Neural cell (in vitro differentiated cells): Measurements from ENCODE around the gene RAP1A. TPM values are rescaled to one million over a fixed set of nuclear protein-coding genes. Genes with fewer than 3 reads are reported as not detected.

ENCODE experiments used
- H2AFZ ChIP-seq: fragments of 200-600, 300-800 bp; sonication (generic), shearing (Covaris generic); 2 replicates; pipeline ENCODE4 v1.6.0; 2014; ENCODE audit warnings: low read depth, mild to moderate bottlenecking, antibody characterized with exemption, low read length, moderate library complexity
- H3F3A ChIP-seq: fragments of 200-600 bp; shearing (Covaris generic); 2 replicates; pipeline ENCODE4 v1.6.1; 2016; ENCODE audit warnings: mild to moderate bottlenecking, moderate library complexity, mixed read lengths, antibody characterized with exemption, low read length; ENCODE audit not compliant: insufficient read depth, poor library complexity, severe bottlenecking
- H3K27ac ChIP-seq: fragments of 200-600, 300-800 bp; sonication (generic), shearing (Covaris generic); 2 replicates; pipeline ENCODE4 v1.5.1; 2014; ENCODE audit warnings: mild to moderate bottlenecking, low read length, moderate library complexity
- H3K27me3 ChIP-seq: fragments of 300-800, 200-600 bp; sonication (generic), shearing (Covaris generic); 2 replicates; pipeline ENCODE4 v1.6.0; 2014; ENCODE audit warnings: mild to moderate bottlenecking, low read depth, low read length, moderate library complexity; ENCODE audit not compliant: insufficient read depth
- H3K36me3 ChIP-seq: fragments of 300-800, 200-600 bp; sonication (generic), shearing (Covaris generic); 2 replicates; pipeline ENCODE4 v1.5.1; 2014; ENCODE audit warnings: mild to moderate bottlenecking, antibody characterized with exemption, low read length, moderate library complexity; ENCODE audit not compliant: insufficient read depth
- H3K4me2 ChIP-seq: fragments of 300-800, 200-600 bp; sonication (generic), shearing (Covaris generic); 2 replicates; pipeline ENCODE4 v1.6.0; 2014; ENCODE audit warnings: mild to moderate bottlenecking, low read length
- H3K4me3 ChIP-seq: fragments of 300-800, 200-600 bp; sonication (generic), shearing (Covaris generic); 2 replicates; pipeline ENCODE4 v1.5.1; 2014; ENCODE audit warnings: mild to moderate bottlenecking, low read length, moderate library complexity
- H3K79me2 ChIP-seq: fragments of 200-600 bp; shearing (Covaris generic); replicated peaks from 2 replicates; pipeline ENCODE4 v1.6.0; 2014; ENCODE audit warnings: mild to moderate bottlenecking, low read length, moderate library complexity; ENCODE audit not compliant: insufficient read depth
- H3K9ac ChIP-seq: fragments of 300-800, 200-600 bp; sonication (generic), shearing (Covaris generic); 2 replicates; pipeline ENCODE4 v1.6.1; 2016; ENCODE audit warnings: mild to moderate bottlenecking, low read length, mixed read lengths
- H3K9me2 ChIP-seq: fragments of 200-600 bp; shearing (Covaris generic); 2 replicates; pipeline ENCODE4 v1.6.1; 2016; ENCODE audit warnings: mild to moderate bottlenecking, low read length, mixed read lengths; ENCODE audit not compliant: insufficient read depth
- H3K9me3 ChIP-seq: fragments of 200-600, 300-800 bp; sonication (generic), shearing (Covaris generic); 2 replicates; pipeline ENCODE4 v1.6.1; 2016; ENCODE audit warnings: mild to moderate bottlenecking, mixed run types, low read length, moderate library complexity, mixed read lengths
- H4K20me1 ChIP-seq: fragments of 200-600 bp; shearing (Covaris generic); 2 replicates; pipeline ENCODE4 v1.6.1; 2016; ENCODE audit warnings: mild to moderate bottlenecking, mixed run types; ENCODE audit not compliant: insufficient read depth
- EP300 ChIP-seq: fragments of 450-650 bp; conservative IDR thresholded peaks from 2 replicates; pipeline ENCODE4 v1.6.1; 2014; ENCODE audit warnings: antibody characterized with exemption, mild to moderate bottlenecking, moderate library complexity; ENCODE audit not compliant: poor library complexity, severe bottlenecking
- EZH2 ChIP-seq: fragments of 200-600, 300-800 bp; shearing (Covaris generic), sonication (generic); IDR thresholded peaks from 2 replicates; pipeline ENCODE4 v1.6.1; 2014; ENCODE audit warnings: antibody characterized with exemption, low read length, borderline replicate concordance, mild to moderate bottlenecking; ENCODE audit not compliant: insufficient read depth, poor library complexity, severe bottlenecking
- MXI1 ChIP-seq: fragments of 450-650 bp; conservative IDR thresholded peaks from 2 replicates; pipeline ENCODE4 v1.6.1; 2014; ENCODE audit warnings: antibody characterized with exemption, mild to moderate bottlenecking; ENCODE audit not compliant: poor library complexity, severe bottlenecking
- POLR2AphosphoS5 ChIP-seq: IDR thresholded peaks from 2 replicates; pipeline ENCODE4 v1.6.1; 2012
- RAD21 ChIP-seq: fragments of 450-650 bp; conservative IDR thresholded peaks from 2 replicates; pipeline ENCODE4 v1.6.1; 2014; ENCODE audit warnings: antibody characterized with exemption, mild to moderate bottlenecking, moderate library complexity
- SMC3 ChIP-seq: fragments of 450-650 bp; conservative IDR thresholded peaks from 2 replicates; pipeline ENCODE4 v1.6.1; 2014; ENCODE audit warnings: antibody characterized with exemption, mild to moderate bottlenecking, moderate library complexity; ENCODE audit not compliant: poor library complexity
- TAF1 ChIP-seq: IDR thresholded peaks from 2 replicates; pipeline ENCODE4 v1.6.1; 2012; ENCODE audit warnings: low read depth
- polyA plus RNA-seq: library from polyadenylated mRNA; depleted of rRNA; stranded (reverse); fragments of >200 nt; gene quantifications from 2 replicates; pipeline ENCODE4 v1.2.3, GENCODE V29; 2014
- TF ChIP-seq, protein P1 (sequence below): IDR thresholded peaks from 2 replicates; pipeline ENCODE4 v1.6.1; 2012; ENCODE audit warnings: borderline replicate concordance
- TF ChIP-seq, protein P2 (sequence below): fragments of 450-650 bp; IDR thresholded peaks from 2 replicates; pipeline ENCODE4 v1.5.1; 2014; ENCODE audit warnings: antibody characterized with exemption, mild to moderate bottlenecking, moderate library complexity; ENCODE audit not compliant: poor library complexity, severe bottlenecking

The RAP1A gene
- polyA plus RNA-seq, 1 donor from 2014 or later, result 28.7 TPM

DNA sequence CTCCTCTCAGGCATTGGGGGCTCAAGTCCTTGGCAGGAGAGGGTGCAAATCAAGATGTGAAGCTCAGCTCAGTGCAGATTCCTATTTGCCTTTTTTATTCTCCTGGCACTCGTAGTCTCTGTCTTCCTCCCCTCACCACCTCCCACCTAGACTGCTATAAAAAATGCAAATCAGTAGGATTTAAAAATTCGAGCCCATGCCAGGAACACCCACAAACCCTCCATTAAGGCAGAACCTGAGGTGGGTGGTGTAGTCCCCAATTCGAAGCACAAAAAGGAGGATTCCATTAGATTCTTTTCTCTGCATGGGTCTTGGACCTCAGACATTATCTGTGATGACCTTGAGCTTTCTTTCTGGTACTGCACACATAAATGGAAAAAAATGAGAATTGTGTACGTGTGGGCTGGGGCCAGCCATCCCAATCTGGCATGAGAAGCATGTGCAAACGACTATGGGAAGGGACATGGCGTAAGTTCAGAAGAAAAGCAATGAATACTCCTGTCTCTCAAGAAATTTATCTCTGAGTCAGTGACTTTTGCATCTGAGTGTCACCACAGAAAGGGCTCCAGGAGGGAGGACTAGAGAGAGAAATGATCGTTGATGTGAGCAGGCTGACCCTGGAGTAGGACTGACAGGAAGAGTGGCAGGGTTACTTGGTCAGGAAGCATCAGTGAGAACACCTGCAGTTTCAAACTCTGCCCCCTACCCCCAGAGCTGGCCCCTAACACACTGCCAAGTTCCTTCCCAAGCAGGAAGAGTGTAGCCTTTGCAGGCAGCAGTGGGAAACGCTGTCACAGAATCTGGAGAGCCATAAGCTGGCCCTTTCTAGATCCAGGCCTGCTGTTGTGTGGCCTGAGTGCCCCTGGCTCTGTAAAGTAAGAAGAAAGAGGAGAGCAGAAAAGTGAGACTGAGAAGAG is 117.9 kb downstream of the RAP1A start:
- Histone ChIP-seq H3K27me3 (peaks cover 3% of the 10 kb centered on the region), H3K9ac (peak overlapping the region; percentile 73), H3K9me2 (no peaks in the 10 kb centered on the region), H3K27ac (no peak overlapping the region), H3K4me3 (peak overlapping the region; percentile 86), H4K20me1 (no peaks in the 10 kb centered on the region), H3F3A (no peaks in the 10 kb centered on the region), H3K4me2 (no peak overlapping the region), H3K36me3 (no peaks in the 10 kb centered on the region), H3K79me2 (no peaks in the 10 kb centered on the region), H2AFZ (no peak overlapping the region), H3K9me3 (no peaks in the 10 kb centered on the region)
- no peak for TF ChIP-seq EZH2
- TF ChIP-seq TAF1, result no peak
- TF ChIP-seq RAD21, result no peak
- TF ChIP-seq, protein P1, sequence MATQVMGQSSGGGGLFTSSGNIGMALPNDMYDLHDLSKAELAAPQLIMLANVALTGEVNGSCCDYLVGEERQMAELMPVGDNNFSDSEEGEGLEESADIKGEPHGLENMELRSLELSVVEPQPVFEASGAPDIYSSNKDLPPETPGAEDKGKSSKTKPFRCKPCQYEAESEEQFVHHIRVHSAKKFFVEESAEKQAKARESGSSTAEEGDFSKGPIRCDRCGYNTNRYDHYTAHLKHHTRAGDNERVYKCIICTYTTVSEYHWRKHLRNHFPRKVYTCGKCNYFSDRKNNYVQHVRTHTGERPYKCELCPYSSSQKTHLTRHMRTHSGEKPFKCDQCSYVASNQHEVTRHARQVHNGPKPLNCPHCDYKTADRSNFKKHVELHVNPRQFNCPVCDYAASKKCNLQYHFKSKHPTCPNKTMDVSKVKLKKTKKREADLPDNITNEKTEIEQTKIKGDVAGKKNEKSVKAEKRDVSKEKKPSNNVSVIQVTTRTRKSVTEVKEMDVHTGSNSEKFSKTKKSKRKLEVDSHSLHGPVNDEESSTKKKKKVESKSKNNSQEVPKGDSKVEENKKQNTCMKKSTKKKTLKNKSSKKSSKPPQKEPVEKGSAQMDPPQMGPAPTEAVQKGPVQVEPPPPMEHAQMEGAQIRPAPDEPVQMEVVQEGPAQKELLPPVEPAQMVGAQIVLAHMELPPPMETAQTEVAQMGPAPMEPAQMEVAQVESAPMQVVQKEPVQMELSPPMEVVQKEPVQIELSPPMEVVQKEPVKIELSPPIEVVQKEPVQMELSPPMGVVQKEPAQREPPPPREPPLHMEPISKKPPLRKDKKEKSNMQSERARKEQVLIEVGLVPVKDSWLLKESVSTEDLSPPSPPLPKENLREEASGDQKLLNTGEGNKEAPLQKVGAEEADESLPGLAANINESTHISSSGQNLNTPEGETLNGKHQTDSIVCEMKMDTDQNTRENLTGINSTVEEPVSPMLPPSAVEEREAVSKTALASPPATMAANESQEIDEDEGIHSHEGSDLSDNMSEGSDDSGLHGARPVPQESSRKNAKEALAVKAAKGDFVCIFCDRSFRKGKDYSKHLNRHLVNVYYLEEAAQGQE, result no peak
- no peak for TF ChIP-seq POLR2AphosphoS5
- TF ChIP-seq, protein P2, sequence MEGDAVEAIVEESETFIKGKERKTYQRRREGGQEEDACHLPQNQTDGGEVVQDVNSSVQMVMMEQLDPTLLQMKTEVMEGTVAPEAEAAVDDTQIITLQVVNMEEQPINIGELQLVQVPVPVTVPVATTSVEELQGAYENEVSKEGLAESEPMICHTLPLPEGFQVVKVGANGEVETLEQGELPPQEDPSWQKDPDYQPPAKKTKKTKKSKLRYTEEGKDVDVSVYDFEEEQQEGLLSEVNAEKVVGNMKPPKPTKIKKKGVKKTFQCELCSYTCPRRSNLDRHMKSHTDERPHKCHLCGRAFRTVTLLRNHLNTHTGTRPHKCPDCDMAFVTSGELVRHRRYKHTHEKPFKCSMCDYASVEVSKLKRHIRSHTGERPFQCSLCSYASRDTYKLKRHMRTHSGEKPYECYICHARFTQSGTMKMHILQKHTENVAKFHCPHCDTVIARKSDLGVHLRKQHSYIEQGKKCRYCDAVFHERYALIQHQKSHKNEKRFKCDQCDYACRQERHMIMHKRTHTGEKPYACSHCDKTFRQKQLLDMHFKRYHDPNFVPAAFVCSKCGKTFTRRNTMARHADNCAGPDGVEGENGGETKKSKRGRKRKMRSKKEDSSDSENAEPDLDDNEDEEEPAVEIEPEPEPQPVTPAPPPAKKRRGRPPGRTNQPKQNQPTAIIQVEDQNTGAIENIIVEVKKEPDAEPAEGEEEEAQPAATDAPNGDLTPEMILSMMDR, result no peak
- no peak for TF ChIP-seq SMC3
- TF ChIP-seq EP300, result no peak
- no peak for TF ChIP-seq MXI1

DNA sequence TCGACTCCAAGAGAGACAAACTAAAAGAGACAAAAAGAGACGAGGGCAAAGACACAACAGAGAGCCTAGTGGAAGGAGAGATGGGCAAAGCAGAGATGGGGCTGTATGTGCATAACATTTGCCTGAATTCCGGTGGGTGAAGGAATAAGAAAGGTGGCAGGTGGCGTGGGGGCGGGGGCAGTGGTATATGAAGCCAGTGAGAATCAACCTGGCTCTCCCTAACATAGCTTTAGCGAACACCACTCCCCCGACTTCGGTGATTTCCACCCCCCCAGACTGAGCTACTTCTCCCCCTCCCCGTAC is 118.5 kb downstream of the RAP1A start:
- no peaks in the 10 kb centered on the region for H3K79me2 ChIP-seq
- H3K9me3 ChIP-seq, result no peaks in the 10 kb centered on the region
- H3K9me2 ChIP-seq, result no peaks in the 10 kb centered on the region
- H3F3A ChIP-seq, result no peaks in the 10 kb centered on the region
- TF ChIP-seq TAF1 (no peak), EZH2 (no peak), MXI1 (no peak), SMC3 (no peak), EP300 (no peak)
- TF ChIP-seq, protein P2, result no peak
- H3K4me2 ChIP-seq, result no peak overlapping the region
- H3K9ac ChIP-seq, result peak overlapping the region; percentile 73
- H3K27me3 ChIP-seq, result peaks cover 3% of the 10 kb centered on the region
- peak overlapping the region; percentile 86 for H3K4me3 ChIP-seq
- no peak overlapping the region for H2AFZ ChIP-seq
- H4K20me1 ChIP-seq, result no peaks in the 10 kb centered on the region
- no peaks in the 10 kb centered on the region for H3K36me3 ChIP-seq
- H3K27ac ChIP-seq, result no peak overlapping the region
